IMR-90 (cell line): Measurements from ENCODE around the gene SLC17A8. TPM values are rescaled to one million over a fixed set of nuclear protein-coding genes. Genes with fewer than 3 reads are reported as not detected.

Experiments
- ATAC-seq: fragments of 200-7000 bp; cut with Tn5 transposase; 2 replicates; pipeline ENCODE4 v1.9.1; 2020; ENCODE audit warnings: low read depth, mild to moderate bottlenecking, moderate library complexity
- BruUV-seq: library from RNA; stranded (reverse); fragments of 400-500 nt; replicated peaks from 2 replicates; lab custom pipeline; 2021; lab: Mats Ljungman, UMichigan
- CTCF ChIA-PET: fragments of 300-600 bp; formaldehyde crosslinking; extraction: SDS; loops from one replicate; lab custom pipeline; 2021; ENCODE audit warnings: antibody characterized with exemption; lab: Yijun Ruan, JAX
- POLR2A ChIA-PET: fragments of 300-600 bp; sonication (Branson Sonifier 250); formaldehyde crosslinking; loops from one replicate; lab custom pipeline; 2022; ENCODE audit warnings: antibody characterized with exemption; ENCODE audit not compliant: unreplicated experiment; lab: Charles Lee
- DNase-seq: peaks from one replicate; pipeline ENCODE4 v3.0.0; 2013
- H2AFZ ChIP-seq: replicated peaks from 2 replicates; pipeline ENCODE3; 2013; ENCODE audit warnings: low read length, mild to moderate bottlenecking; ENCODE audit not compliant: poor library complexity
- H2AK5ac ChIP-seq: 2 replicates; pipeline ENCODE4 v1.6.1; 2013; ENCODE audit warnings: low read depth, low read length, inconsistent platforms
- H2AK9ac ChIP-seq: replicated peaks from 2 replicates; pipeline ENCODE3; 2013; ENCODE audit warnings: mild to moderate bottlenecking, low read depth, low read length, moderate library complexity; ENCODE audit not compliant: poor library complexity
- H2BK120ac ChIP-seq: 2 replicates; pipeline ENCODE4 v1.6.1; 2013; ENCODE audit warnings: low read depth, low read length, inconsistent platforms
- H2BK15ac ChIP-seq: 3 replicates; pipeline ENCODE4 v1.6.1; 2013; ENCODE audit warnings: low read depth, low read length, inconsistent platforms
- H2BK20ac ChIP-seq: 2 replicates; pipeline ENCODE4 v1.6.1; 2013; ENCODE audit warnings: low read depth, mild to moderate bottlenecking, inconsistent platforms, low read length, moderate library complexity
- H2BK5ac ChIP-seq: 2 replicates; pipeline ENCODE4 v1.6.1; 2013; ENCODE audit warnings: mild to moderate bottlenecking, low read depth, low read length, inconsistent platforms; ENCODE audit not compliant: poor library complexity, severe bottlenecking
- H3K14ac ChIP-seq: replicated peaks from 2 replicates; pipeline ENCODE4 v1.6.1; 2013; ENCODE audit warnings: low read depth, low read length, inconsistent platforms
- H3K18ac ChIP-seq: 2 replicates; pipeline ENCODE4 v1.6.1; 2013; ENCODE audit warnings: low read depth, low read length, control low read depth
- H3K23ac ChIP-seq: 2 replicates; pipeline ENCODE4 v1.6.1; 2013; ENCODE audit warnings: low read depth, low read length, inconsistent platforms
- H3K27ac ChIP-seq: 2 replicates; pipeline ENCODE4 v1.5.1; 2013; ENCODE audit warnings: mild to moderate bottlenecking, control low read depth, low read length; ENCODE audit not compliant: insufficient read depth
- H3K27me3 ChIP-seq: 2 replicates; pipeline ENCODE4 v1.6.1; 2013; ENCODE audit warnings: low read length; ENCODE audit not compliant: control insufficient read depth, insufficient read depth
- H3K36me3 ChIP-seq: 2 replicates; pipeline ENCODE4 v1.6.1; 2013; ENCODE audit warnings: low read length, mixed read lengths; ENCODE audit not compliant: control insufficient read depth, insufficient read depth
- H3K4ac ChIP-seq: 2 replicates; pipeline ENCODE4 v1.6.1; 2013; ENCODE audit warnings: low read depth, low read length, inconsistent platforms
- H3K4me1 ChIP-seq: 2 replicates; pipeline ENCODE4 v1.6.1; 2013; ENCODE audit warnings: low read length, mixed read lengths; ENCODE audit not compliant: control insufficient read depth, insufficient read depth
- H3K4me2 ChIP-seq: 2 replicates; pipeline ENCODE4 v1.6.1; 2013; ENCODE audit warnings: low read depth, mild to moderate bottlenecking, control low read depth, low read length, moderate library complexity
- H3K4me3 ChIP-seq: 2 replicates; pipeline ENCODE4 v1.5.1; 2013; ENCODE audit warnings: low read depth, mild to moderate bottlenecking, control low read depth, low read length, moderate library complexity; ENCODE audit not compliant: insufficient read depth
- H3K56ac ChIP-seq: 2 replicates; pipeline ENCODE4 v1.6.1; 2013; ENCODE audit warnings: low read length, inconsistent platforms; ENCODE audit not compliant: insufficient read depth; ENCODE audit errors: extremely low read depth
- H3K79me1 ChIP-seq, 2 experiments: 2 replicates each; pipeline ENCODE4 v1.6.1; 2013; ENCODE audit warnings: low read length in 2 of 2, inconsistent platforms in 1 of 2, low read depth in 1 of 2
- H3K9ac ChIP-seq: 2 replicates; pipeline ENCODE4 v1.6.1; 2013; ENCODE audit warnings: low read depth, low read length, control low read depth
- H3K9me1 ChIP-seq: 2 replicates; pipeline ENCODE4 v1.6.1; 2013; ENCODE audit warnings: low read length, inconsistent platforms; ENCODE audit not compliant: insufficient read depth
- H3K9me3 ChIP-seq: 2 replicates; pipeline ENCODE4 v1.6.1; 2013; ENCODE audit warnings: low read length; ENCODE audit not compliant: control insufficient read depth, insufficient read depth
- H4K20me1 ChIP-seq: 2 replicates; pipeline ENCODE4 v1.6.1; 2013; ENCODE audit warnings: low read length, inconsistent platforms; ENCODE audit not compliant: insufficient read depth
- H4K5ac ChIP-seq: 2 replicates; pipeline ENCODE4 v1.6.1; 2013; ENCODE audit warnings: mild to moderate bottlenecking, low read depth, low read length, control low read depth
- H4K8ac ChIP-seq, 2 experiments: 2 replicates each; pipeline ENCODE4 v1.6.1; 2013; ENCODE audit warnings: low read depth in 2 of 2, low read length in 2 of 2, control low read depth in 1 of 2, inconsistent platforms in 1 of 2
- H4K91ac ChIP-seq: 2 replicates; pipeline ENCODE4 v1.6.1; 2013; ENCODE audit warnings: low read depth, low read length, inconsistent platforms; ENCODE audit not compliant: insufficient read depth
- FOS ChIP-seq: fragments of 150-350 bp; IDR thresholded peaks from 2 replicates; pipeline ENCODE4 v1.6.1; 2016; ENCODE audit warnings: low read depth, low read length
- MAZ ChIP-seq: IDR thresholded peaks from 2 replicates; pipeline ENCODE4 v1.6.1; 2012; ENCODE audit warnings: low read depth, mild to moderate bottlenecking, low read length, improper control_type of control experiment, moderate library complexity, borderline replicate concordance
- POLR2A ChIP-seq: IDR thresholded peaks from 2 replicates; pipeline ENCODE4 v1.6.1; 2012; ENCODE audit warnings: mild to moderate bottlenecking, low read depth, low read length
- RAD21 ChIP-seq: IDR thresholded peaks from 2 replicates; pipeline ENCODE4 v1.6.1; 2012; ENCODE audit warnings: low read length, improper control_type of control experiment
- RCOR1 ChIP-seq: IDR thresholded peaks from 2 replicates; pipeline ENCODE4 v1.6.1; 2012; ENCODE audit warnings: mild to moderate bottlenecking, low read length, improper control_type of control experiment; ENCODE audit not compliant: insufficient replicate concordance
- WGBS, 2 experiments: methylation state at CpG; one replicate each; pipeline versions ENCODE4 v1.1.5 to v1.1.7; 2013; ENCODE audit warnings: missing lambda C conversion rate in 2 of 2; ENCODE audit not compliant: insufficient read length in 1 of 2; ENCODE audit errors: extremely low coverage in 2 of 2; 5-methylcytosine and 5-hydroxymethylcytosine counted together
- dilution Hi-C: fragments of 300-500 bp; cut with HindIII; formaldehyde crosslinking; loops from one replicate; pipeline ENCODE4 v1.14.3; 2018; ENCODE audit warnings: low sequenced_read_pairs; ENCODE audit not compliant: unreplicated experiment
- in situ Hi-C: fragments of 300-500 bp; cut with MboI; formaldehyde crosslinking; loops from 3 replicates; pipeline ENCODE4 v1.14.3; 2019; ENCODE audit warnings: low sequenced_read_pairs, inconsistent platforms, mixed read lengths
- intact Hi-C: fragments of 100-400 bp; cut with micrococcal nuclease; formaldehyde crosslinking; loops from 2 replicates; pipeline ENCODE4 v1.10.0; 2022
- polyA plus RNA-seq, 3 experiments: library from polyadenylated mRNA; depleted of rRNA; stranded (reverse); fragments of >200 nt; gene quantifications; 2 replicates each; pipeline ENCODE4 v1.2.3, GENCODE V29; 2012; ENCODE audit warnings: low replicate concordance in 1 of 3
- total RNA-seq: library from RNA; depleted of rRNA; stranded (reverse); fragments of >200 nt; gene quantifications from 2 replicates; pipeline ENCODE4 v1.2.3, GENCODE V29; 2012
- TF ChIP-seq, protein P1 (sequence below): fragments of 150-350 bp; IDR thresholded peaks from 2 replicates; pipeline ENCODE4 v1.6.1; 2016; ENCODE audit warnings: low read depth, mild to moderate bottlenecking, low read length, moderate library complexity, borderline replicate concordance

The SLC17A8 gene
- total and polyA plus RNA-seq, 2 of the 4 experiments (the other 2 are of a cell fraction) = not detected

DNA sequence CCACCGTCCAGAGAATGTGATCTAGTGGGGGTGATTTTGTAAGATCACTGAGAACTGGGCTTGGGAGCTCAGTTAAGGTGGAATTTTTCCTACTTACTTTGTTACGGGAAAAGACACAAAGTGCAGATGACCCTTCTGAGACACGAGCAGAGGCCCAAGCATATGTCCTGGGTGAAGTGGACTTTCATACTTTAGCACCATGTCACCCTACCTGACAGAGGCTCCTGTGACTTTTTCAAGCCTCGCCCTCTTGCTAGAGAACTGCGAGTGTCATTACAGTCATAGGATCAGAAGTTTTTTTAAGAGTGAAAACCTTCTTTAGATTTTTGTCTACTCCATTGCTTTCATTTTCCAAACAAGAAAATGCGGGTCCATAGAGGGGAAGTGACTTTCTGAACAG, 56.1 kb downstream of the SLC17A8 start:
- no peak for DNase-seq
- Histone ChIP-seq H3K4me1 (no peaks in the 10 kb centered on the region), H3K9me1 (no peaks in the 10 kb centered on the region), H3K4me3 (no peak overlapping the region), H3K36me3 (no peaks in the 10 kb centered on the region), H2BK20ac (no peak overlapping the region), H2AK5ac (no peak overlapping the region), H3K27me3 (no peaks in the 10 kb centered on the region), H4K5ac (no peak overlapping the region), H3K9ac (no peak overlapping the region), H3K23ac (no peak overlapping the region), H3K14ac (no peak overlapping the region), H2BK120ac (no peak overlapping the region), H2AFZ (no peak overlapping the region), H4K8ac (no peak overlapping the region), H4K91ac (no peak overlapping the region), H2AK9ac (no peak overlapping the region), H3K4me2 (no peak overlapping the region), H4K20me1 (no peaks in the 10 kb centered on the region), H3K9me3 (no peaks in the 10 kb centered on the region), H3K27ac (no peak overlapping the region), H3K79me1 (no peaks in the 10 kb centered on the region), H3K4ac (no peak overlapping the region), H3K18ac (no peak overlapping the region), H3K56ac (no peak overlapping the region; the same call in 1 of the 2 replicates), H2BK5ac (no peak overlapping the region), H2BK15ac (no peak overlapping the region)
- ChIA-PET POLR2A (no interaction called here), CTCF (no interaction called here)
- TF ChIP-seq FOS (no peak), POLR2A (no peak), RCOR1 (no peak), RAD21 (no peak), MAZ (no peak)
- TF ChIP-seq, protein P1, sequence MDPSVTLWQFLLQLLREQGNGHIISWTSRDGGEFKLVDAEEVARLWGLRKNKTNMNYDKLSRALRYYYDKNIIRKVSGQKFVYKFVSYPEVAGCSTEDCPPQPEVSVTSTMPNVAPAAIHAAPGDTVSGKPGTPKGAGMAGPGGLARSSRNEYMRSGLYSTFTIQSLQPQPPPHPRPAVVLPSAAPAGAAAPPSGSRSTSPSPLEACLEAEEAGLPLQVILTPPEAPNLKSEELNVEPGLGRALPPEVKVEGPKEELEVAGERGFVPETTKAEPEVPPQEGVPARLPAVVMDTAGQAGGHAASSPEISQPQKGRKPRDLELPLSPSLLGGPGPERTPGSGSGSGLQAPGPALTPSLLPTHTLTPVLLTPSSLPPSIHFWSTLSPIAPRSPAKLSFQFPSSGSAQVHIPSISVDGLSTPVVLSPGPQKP = no peak
- no TSS peak for BruUV-seq
- in situ Hi-C loops = no loop called here
- intact Hi-C loops = no loop called here
- dilution Hi-C loops = no loop called here
- ATAC-seq = no peak
- WGBS, 2 experiments = no CpG with 5 or more reads among the region's 6 CpGs
